Astrocyte of the cerebellum (primary cell): ENCODE results near the gene PARVA.

Experiments used
- DNase-seq: peaks from one replicate; pipeline ENCODE4 v3.0.0-alpha.2; 2011; ENCODE audit warnings: low read depth
- H3K4me3 ChIP-seq: 2 replicates; pipeline ENCODE4 v1.5.1; 2011; ENCODE audit warnings: mild to moderate bottlenecking, low read depth, low read length, moderate library complexity
- in situ Hi-C: cut with HindIII; loops from 2 replicates; pipeline ENCODE4 v1.10.0; 2017; ENCODE audit warnings: low sequenced_read_pairs
- TF ChIP-seq, protein P1 (sequence below): IDR thresholded peaks from 2 replicates; pipeline ENCODE4 v1.5.1; 2012; ENCODE audit warnings: low read length, low read depth, moderate library complexity, mild to moderate bottlenecking; ENCODE audit errors: missing control alignments

The PARVA gene

DNA sequence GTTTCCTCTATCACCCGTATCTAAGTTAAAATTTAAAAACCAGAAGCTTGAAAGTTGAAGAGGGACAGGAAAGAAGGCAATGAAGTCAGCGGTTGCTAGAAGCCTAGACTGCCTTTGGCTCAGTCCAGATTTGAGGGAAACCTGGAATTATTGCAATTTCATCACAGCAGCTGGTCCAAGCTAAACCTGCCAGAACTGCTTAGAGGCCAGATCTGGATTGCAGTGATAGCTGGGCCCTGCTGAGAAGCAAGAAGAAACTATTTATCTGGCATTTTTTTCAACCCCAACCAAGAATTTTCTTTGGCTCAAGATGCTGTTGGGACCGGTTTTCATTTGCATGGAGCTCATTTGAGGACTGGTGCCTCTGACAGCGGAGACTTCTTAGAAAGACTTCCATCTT lies 175.3 kb downstream of the PARVA start:
- TF ChIP-seq, protein P1, sequence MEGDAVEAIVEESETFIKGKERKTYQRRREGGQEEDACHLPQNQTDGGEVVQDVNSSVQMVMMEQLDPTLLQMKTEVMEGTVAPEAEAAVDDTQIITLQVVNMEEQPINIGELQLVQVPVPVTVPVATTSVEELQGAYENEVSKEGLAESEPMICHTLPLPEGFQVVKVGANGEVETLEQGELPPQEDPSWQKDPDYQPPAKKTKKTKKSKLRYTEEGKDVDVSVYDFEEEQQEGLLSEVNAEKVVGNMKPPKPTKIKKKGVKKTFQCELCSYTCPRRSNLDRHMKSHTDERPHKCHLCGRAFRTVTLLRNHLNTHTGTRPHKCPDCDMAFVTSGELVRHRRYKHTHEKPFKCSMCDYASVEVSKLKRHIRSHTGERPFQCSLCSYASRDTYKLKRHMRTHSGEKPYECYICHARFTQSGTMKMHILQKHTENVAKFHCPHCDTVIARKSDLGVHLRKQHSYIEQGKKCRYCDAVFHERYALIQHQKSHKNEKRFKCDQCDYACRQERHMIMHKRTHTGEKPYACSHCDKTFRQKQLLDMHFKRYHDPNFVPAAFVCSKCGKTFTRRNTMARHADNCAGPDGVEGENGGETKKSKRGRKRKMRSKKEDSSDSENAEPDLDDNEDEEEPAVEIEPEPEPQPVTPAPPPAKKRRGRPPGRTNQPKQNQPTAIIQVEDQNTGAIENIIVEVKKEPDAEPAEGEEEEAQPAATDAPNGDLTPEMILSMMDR = no peak
- H3K4me3 ChIP-seq = no peak overlapping the region
- peak; percentile 97 for DNase-seq
- in situ Hi-C loops = loop anchor here (5.0 kb wide), 1 partner anchor 50 kb away; no protein-coding TSS in a partner anchor

GRCh38 chr11:12554122-12554521 lies 176.8 kb downstream of the PARVA start:
- TF ChIP-seq, protein P1 = no peak
- H3K4me3 ChIP-seq = no peak overlapping the region
- in situ Hi-C loops = loop anchor here (5.0 kb wide), 1 partner anchor 48 kb away; no protein-coding TSS in a partner anchor
- DNase-seq = no peak

DNA sequence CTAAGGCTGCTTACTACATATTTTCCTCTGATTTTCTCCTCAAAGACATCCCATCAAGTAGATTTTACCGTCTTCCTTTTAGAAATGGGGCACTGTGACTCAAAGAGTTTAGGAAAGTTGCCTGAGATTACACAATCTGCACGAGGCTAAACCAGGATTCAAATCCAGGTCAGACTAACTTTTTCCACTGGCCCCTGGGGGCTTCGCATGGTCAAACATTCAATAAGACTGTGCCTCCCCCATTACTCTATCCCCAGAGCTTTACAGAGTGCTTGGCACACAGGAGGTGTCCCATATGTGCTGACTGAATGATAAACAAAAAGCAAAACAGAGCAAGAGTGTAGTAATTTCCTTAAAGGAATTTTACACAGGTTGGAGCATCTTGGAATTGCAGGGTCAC lies 178.8 kb downstream of the PARVA start:
- TF ChIP-seq, protein P1 = no peak
- no peak overlapping the region for H3K4me3 ChIP-seq
- in situ Hi-C loops = no loop called here
- DNase-seq = no peak

GRCh38 chr11:12556788-12557384 lies 179.5 kb downstream of the PARVA start:
- in situ Hi-C loops = no loop called here
- TF ChIP-seq, protein P1 = no peak
- peak; percentile 97 for DNase-seq

GRCh38 chr11:12559011-12559410 lies 181.6 kb downstream of the PARVA start:
- TF ChIP-seq, protein P1 = no peak
- DNase-seq = no peak
- no peak overlapping the region for H3K4me3 ChIP-seq
- in situ Hi-C loops = no loop called here

More at GRCh38 chr11:12556788-12557384, 179.5 kb downstream of the PARVA start:
- H3K4me3 ChIP-seq = no peak overlapping the region

GRCh38 chr11:12560362-12560761 lies 183.0 kb downstream of the PARVA start:
- TF ChIP-seq, protein P1 = no peak
- no peak for DNase-seq
- no peak overlapping the region for H3K4me3 ChIP-seq
- in situ Hi-C loops = no loop called here

DNA sequence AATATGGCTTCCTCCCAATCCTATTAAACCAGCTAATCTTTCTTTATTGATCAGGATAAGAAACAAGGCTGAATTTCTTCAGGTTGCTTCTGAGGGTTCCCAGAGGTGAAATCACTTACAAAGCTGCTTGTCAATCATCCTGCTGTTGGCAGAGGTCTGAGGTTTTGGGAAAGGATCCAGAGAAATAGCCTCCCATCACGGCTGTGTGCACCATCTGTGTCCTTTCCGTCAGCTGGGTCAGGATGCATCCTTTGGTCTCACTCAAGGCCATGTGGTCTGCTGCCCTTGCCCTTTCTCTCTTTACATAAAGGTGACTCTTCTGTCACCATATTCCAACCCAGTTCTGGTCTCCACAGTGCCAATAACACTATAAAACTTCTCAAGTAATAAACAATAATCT lies 183.5 kb downstream of the PARVA start:
- no peak overlapping the region for H3K4me3 ChIP-seq
- in situ Hi-C loops = no loop called here
- no peak for DNase-seq
- TF ChIP-seq, protein P1 = no peak
